ENCODE measurements around the gene HAPLN3. TPM values are rescaled to one million over a fixed set of nuclear protein-coding genes. Genes with fewer than 3 reads are reported as not detected.

HAPLN3 gene
- polyA plus RNA-seq, 1 of the 3 experiments (the other 2 are of a cell fraction) = 9.7 TPM

- Histone ChIP-seq H3K9ac (no peak overlapping the region), H3K4me3 (ENCODE audit: low read depth in 2 of 2, low read length in 1 of 2) (no peak overlapping the region), H3K9me3 (no peaks in the 10 kb centered on the region), H3F3A (replicated peaks; ENCODE audit: insufficient read depth) (peaks cover 4% of the 10 kb centered on the region), H3K27me3 (ENCODE audit: insufficient read depth) (no peaks in the 10 kb centered on the region), H4K20me1 (ENCODE audit: insufficient read depth) (no peaks in the 10 kb centered on the region), H3K9me2 (no peaks in the 10 kb centered on the region), H3K36me3 (replicated peaks in 1 of 2; ENCODE audit: control insufficient read depth in 1 of 2, insufficient read depth in 2 of 2, low read length in 1 of 2) (no peaks in the 10 kb centered on the region), H3K79me2 (ENCODE audit: insufficient read depth) (peaks cover 2% of the 10 kb centered on the region; the same call in 1 of the 2 replicates), H3K4me2 (no peak overlapping the region), H3K4me1 (ENCODE audit: control insufficient read depth in 1 of 2, insufficient read depth in 2 of 2, low read depth in 1 of 2, low read length in 1 of 2) (peaks cover 0 to 12% of the 10 kb centered on the region in 2 experiments; a peak in 1 of 4 replicates), H3K27ac (ENCODE audit: low read depth in 2 of 2, low read length in 1 of 2) (no peak overlapping the region), H2AFZ (ENCODE audit: low read depth) (no peak overlapping the region)
- no peak for DNase-seq
- ChIA-PET CTCF (interaction anchor here (1.5 kb wide), 1 partner anchor 13 kb away, joined by 6 read pairs; no protein-coding TSS in a partner anchor), POLR2A (no interaction called here)
- 90% methylated on average over 5 of the region's 5 CpGs for WGBS (ENCODE audit: low lambda C conversion rate)
- TF ChIP-seq GABPA (IDR thresholded peaks at IDR 0.05; ENCODE audit: low read depth) (no peak), ZBTB33 (IDR thresholded peaks at IDR 0.05; ENCODE audit: borderline replicate concordance, low read depth) (no peak), MAX (IDR thresholded peaks at IDR 0.05; ENCODE audit: low read depth) (no peak), NRF1 (IDR thresholded peaks at IDR 0.05; ENCODE audit: low read depth, low read length) (no peak), IRF3 (IDR thresholded peaks at IDR 0.05; ENCODE audit: low read depth, low read length) (no peak), EZH2phosphoT487 (IDR thresholded peaks at IDR 0.05; ENCODE audit: borderline replicate concordance, low read depth) (no peak), FOSL2 (IDR thresholded peaks at IDR 0.05; ENCODE audit: borderline replicate concordance, low read depth) (no peak), GATA2 (CRISPR knock-in tag; IDR thresholded peaks at IDR 0.05) (no peak), USF1 (IDR thresholded peaks at IDR 0.05; ENCODE audit: borderline replicate concordance, low read depth) (no peak), FOXM1 (IDR thresholded peaks at IDR 0.05; ENCODE audit: low read depth) (no peak), SMC3 (IDR thresholded peaks at IDR 0.05; ENCODE audit: low read depth, low read length) (no peak), JUND (IDR thresholded peaks at IDR 0.05) (no peak)
Measured at GRCh38 chr15:88917760-88918159, 22.4 kb upstream of the HAPLN3 start.

- H3K79me2 ChIP-seq (ENCODE audit: insufficient read depth) = peaks cover 17% of the 10 kb centered on the region; the same call in 1 of the 2 replicates
- POLR2A ChIA-PET = no interaction called here
- H3K27ac ChIP-seq (ENCODE audit: low read depth in 2 of 2, low read length in 1 of 2) = no peak overlapping the region
- H3K4me2 ChIP-seq = no peak overlapping the region
- no peaks in the 10 kb centered on the region for H3K9me2 ChIP-seq
- CTCF ChIA-PET = interaction anchor here (1.0 to 3.0 kb wide), 3 partner anchors 10 to 292 kb away, joined by 3 to 18 read pairs (median 7); no protein-coding TSS in a partner anchor
- no peak overlapping the region for H3K9ac ChIP-seq
- WGBS (ENCODE audit: low lambda C conversion rate) = 92% methylated on average over 10 of the region's 10 CpGs
- H2AFZ ChIP-seq (ENCODE audit: low read depth) = no peak overlapping the region
- H3K36me3 ChIP-seq (replicated peaks in 1 of 2; ENCODE audit: control insufficient read depth in 1 of 2, insufficient read depth in 2 of 2, low read length in 1 of 2) = no peaks in the 10 kb centered on the region
- TF ChIP-seq GABPA (IDR thresholded peaks at IDR 0.05; ENCODE audit: low read depth) (no peak), RAD21 (IDR thresholded peaks at IDR 0.05; ENCODE audit: low read length) (no peak), FOXJ3 (CRISPR knock-in tag; IDR thresholded peaks at IDR 0.05) (no peak), MEF2A (IDR thresholded peaks at IDR 0.05; ENCODE audit: borderline replicate concordance, low read depth) (no peak), POLR2AphosphoS5 (IDR thresholded peaks at IDR 0.05; ENCODE audit: low read depth, low read length) (no peak), NFIC (IDR thresholded peaks at IDR 0.05; ENCODE audit: borderline replicate concordance) (no peak), SIN3A (IDR thresholded peaks at IDR 0.05; ENCODE audit: borderline replicate concordance, low read depth, low read length) (no peak), TAF1 (IDR thresholded peaks at IDR 0.05; ENCODE audit: borderline replicate concordance, low read depth, low read length) (no peak)
- H3K9me3 ChIP-seq = no peaks in the 10 kb centered on the region
- DNase-seq = no peak
- peaks cover 4% of the 10 kb centered on the region for H3F3A ChIP-seq (replicated peaks; ENCODE audit: insufficient read depth)
- H4K20me1 ChIP-seq (ENCODE audit: insufficient read depth) = no peaks in the 10 kb centered on the region
- no peak overlapping the region for H3K4me3 ChIP-seq (ENCODE audit: low read depth in 2 of 2, low read length in 1 of 2)
- H3K27me3 ChIP-seq (ENCODE audit: insufficient read depth) = no peaks in the 10 kb centered on the region
- peaks cover 9 to 15% of the 10 kb centered on the region in 2 experiments; a peak in 2 of 4 replicates for H3K4me1 ChIP-seq (ENCODE audit: control insufficient read depth in 1 of 2, insufficient read depth in 2 of 2, low read depth in 1 of 2, low read length in 1 of 2)
Measured at GRCh38 chr15:88915354-88915753, 20.0 kb upstream of the HAPLN3 start.

Data from SK-N-SH (cell line).